HG03354 (cell line): ENCODE results near the gene CDKN1A.
"Not testable (repeated sequence)": the region's sequence is repeated elsewhere in the genome, so short reads cannot be mapped to it uniquely, and the experiment has no call there.

Source experiments
- ATAC-seq: cut with Tn5 transposase; IDR thresholded peaks from one replicate; pipeline ENCODE4 v1.9.1; 2021; ENCODE audit warnings: mild to moderate bottlenecking; ENCODE audit not compliant: unreplicated experiment, poor library complexity, severe bottlenecking

The CDKN1A gene

DNA sequence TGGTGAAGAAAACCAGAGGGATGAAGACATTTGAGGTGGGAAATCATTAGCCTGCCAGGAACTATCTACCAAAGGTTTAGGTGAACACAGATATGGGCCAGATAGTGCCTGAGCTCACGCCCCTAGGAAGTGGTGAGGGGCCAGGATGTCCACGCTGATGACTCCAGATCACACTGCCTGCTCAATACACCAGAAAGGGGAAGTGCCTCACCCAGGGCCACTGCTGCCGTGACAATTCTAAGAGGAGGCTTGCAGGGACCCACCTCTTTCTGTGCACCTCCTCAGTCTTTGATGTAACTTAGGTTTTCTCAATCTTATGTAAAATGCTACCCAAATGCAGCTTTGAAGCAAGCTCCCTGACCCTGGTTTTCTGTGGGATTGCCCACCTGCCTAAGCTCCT lies 13.7 kb downstream of the CDKN1A start:
- peak; percentile 63 for ATAC-seq

DNA sequence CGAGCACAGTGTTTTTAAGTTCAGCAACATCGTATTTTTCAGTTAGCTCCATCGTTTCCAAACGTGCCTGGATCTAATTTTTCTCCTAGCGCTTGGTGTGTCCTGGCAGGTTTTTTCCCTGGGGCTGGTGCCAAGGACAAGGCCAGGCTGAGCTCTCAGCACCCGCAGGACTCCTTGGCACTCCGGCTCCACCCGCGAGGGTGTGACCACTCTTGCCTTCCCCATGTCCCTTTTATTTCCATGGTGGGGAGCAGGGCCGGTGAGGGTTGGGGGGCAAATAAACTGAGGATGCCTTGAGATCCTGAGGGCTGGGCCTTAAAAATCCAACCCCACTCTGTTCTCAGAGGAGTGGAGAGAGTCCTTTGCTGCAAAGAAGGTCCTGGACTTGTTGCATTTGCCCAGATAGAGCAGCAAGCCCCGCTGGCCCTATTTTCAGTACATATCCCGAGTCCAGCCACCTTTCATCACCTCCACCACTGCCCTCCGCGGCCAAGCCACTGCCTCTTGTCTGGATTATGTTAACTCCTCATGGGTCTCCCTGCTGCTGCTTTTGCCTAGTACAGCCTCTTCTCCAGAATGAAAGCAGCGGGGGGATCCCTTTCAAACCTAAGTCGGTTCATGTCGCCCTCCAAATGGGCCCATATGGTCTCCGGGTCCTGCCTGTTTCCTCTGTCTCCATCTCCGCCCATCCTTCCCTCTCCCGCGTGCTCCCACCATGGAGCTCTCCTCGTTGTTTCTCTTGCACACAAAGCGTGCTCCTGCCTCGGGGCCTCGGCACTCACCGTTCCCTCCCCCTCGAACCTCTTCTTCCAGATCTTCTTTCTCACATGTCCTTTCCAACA lies 14.6 kb downstream of the CDKN1A start:
- ATAC-seq, result no peak

DNA sequence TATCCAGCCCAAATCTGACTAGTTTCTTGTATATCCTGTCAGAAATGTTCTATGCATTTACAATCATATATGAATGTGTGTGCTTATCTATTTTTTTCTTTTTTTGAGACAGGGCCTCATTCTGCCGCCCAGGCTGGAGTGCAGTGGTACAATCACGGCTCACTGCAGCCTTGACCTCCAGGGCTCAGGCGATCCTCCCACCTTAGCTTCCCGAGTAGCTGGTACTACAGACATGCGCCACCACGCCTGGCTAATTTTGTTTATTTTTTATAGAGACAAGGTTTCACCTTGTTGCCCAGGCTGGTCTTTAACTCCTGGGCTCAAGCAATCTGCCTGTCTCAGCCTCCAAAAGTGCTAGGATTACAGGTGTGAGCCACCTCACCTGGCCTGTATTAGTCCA lies 16.1 kb downstream of the CDKN1A start:
- no peak for ATAC-seq

DNA sequence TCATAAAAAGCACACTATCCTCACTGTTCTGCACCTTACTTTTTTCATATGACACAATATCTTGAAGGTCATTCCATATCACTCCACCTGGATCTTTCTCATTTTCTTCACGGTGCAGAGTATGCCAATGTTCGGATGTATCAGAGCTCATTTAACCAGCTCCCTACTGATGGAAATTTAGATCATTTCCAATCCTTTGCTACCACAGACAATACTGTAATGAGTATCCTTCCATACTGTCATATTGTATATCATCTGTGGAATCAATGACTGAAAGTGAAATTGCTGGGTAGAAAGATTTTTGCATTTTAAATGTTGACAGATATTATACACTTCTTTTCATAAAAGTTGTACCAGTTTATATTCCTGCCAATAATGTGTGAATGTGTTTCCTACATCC lies 16.9 kb downstream of the CDKN1A start:
- ATAC-seq, result no peak

DNA sequence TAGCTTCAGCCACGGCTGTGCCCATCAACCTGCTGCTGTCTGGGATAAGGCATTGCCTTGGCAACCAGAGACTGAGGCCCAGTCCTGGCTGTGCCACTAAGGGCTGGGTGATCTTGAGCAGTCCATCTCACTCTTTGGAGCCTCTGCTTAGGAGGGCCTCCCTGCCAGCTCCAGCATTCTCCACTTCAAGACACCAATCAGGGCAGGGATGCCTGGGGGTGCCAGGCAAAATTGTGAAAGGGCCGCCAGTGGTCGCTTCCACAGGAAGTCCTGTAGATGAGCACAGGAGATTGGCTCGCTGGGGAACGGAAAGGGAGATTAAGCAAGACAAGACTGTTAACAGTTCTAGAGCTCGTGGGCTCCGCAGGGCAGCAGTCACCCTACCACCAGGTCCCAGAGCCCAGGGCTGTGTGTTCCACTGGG lies 19.0 kb downstream of the CDKN1A start, which contains the start of gene RAB44:
Gene RAB44 (plus strand): TSS at position 346 of the 423 bp plus-strand sequence. CDS start 6,410 bp downstream, outside the sequence.
- ATAC-seq, result no peak

DNA sequence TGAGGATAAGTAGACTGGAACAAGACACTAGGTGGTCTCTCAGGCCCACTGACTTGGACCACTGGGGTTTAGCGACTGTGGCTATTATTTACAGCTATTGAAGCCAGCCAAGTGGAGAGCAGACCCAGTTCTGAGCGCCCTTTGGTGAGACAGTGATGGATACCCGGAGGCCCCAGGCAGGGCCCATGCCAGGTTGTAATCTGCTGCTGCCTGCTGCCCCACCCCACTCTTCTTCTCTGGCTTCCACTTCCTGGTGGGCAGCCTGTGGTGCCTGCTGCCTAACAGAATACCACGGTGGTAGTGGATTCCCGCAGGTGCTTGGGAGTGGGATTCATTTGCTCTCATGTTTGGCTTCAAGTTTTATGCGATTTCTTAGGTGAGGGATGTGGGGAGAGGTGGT lies 19.7 kb downstream of the CDKN1A start:
- ATAC-seq, result no peak

DNA sequence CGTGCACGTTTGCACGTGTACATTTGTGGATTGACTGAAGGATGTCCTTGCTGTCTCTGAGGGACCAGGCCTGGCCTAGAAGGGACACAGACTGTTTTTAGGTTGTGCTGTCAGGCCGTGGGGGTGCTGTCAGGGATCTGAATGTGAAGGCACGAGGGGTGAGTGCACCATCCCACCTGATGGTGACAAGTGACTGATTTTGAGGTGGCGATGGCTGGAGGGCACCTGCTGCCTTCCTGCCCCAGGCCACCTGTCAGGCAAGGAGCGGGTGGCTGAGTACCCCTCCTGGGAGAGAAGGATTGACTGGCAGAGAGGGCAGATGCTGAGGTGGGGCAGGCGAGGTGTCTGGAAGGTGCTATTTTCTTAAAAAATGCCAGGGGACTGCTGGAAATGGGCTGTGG lies 20.4 kb downstream of the CDKN1A start:
- no peak for ATAC-seq

DNA sequence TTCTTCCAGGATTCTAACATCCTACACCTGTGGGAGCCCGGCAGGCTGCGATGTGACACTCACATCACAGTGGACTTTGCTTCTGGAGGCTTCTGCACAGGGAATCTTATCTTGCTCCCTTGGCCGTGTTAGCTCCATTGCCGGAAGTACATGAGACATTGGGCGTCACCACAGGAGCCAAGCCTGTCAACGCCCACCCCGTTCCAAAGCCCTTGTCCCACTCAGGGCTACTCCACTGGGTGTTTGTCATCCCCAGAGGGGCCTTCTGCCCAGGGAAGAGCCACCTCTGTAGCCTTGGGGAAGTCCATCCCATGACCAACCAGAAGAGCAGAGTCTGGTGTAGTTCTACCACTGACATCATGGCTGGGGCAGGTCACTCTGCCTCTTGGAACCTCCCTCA lies 20.8 kb downstream of the CDKN1A start:
- no peak for ATAC-seq

DNA sequence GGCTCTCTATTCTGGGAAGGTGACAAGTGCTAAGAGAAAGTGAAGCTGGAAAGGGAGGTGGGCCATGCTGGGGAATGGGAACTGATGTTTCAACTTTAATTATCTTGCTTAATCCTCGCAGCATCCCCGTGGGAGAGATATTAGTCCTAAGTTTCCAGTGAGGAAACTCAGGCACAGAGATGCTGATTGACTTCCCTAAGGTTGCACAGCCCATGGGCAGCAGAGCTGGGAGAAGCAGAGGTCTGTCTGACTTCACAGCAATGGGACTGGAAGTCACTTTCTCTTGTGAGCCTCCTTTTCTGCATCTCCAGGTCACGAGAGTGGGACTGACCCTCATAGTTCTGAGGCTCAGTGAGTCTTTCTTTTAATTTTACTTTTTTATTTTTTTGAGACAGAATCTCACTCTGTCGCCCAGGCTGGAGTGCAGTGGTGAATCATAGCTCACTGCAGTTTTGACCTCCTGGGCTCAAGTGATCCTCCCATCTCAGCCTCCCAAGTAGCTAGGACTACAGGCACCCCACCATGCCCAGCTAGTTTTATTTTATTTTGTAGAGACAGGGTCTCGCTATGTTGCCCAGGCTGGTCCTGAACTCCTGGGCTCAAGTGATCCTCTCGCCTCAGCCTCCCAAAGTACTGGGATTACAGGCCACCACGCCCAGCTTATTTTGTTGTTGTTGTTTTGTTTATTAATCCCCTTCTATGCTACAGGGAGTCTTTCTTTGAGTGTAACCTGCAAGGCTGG lies 21.7 kb downstream of the CDKN1A start:
- ATAC-seq, result no peak

DNA sequence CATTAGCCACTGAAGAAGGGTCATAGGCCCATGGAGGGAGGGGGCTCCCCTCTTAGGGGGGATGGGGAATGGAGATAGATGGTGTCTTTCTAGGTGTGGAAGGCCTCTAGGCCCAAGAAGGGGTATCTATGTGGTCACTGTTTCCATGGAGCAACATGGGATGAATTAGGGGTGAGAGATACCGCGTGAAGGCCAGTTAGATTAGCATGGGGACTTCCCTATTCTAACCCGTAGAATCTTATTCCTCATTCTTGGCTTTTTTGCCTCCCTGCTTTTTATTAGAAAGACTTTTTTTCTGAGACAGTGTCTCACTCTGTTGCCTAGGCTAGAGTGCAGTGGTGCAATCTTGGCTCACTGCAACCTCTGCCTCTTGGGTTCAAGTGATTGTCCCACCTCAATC lies 22.3 kb downstream of the CDKN1A start:
- ATAC-seq, result no peak

DNA sequence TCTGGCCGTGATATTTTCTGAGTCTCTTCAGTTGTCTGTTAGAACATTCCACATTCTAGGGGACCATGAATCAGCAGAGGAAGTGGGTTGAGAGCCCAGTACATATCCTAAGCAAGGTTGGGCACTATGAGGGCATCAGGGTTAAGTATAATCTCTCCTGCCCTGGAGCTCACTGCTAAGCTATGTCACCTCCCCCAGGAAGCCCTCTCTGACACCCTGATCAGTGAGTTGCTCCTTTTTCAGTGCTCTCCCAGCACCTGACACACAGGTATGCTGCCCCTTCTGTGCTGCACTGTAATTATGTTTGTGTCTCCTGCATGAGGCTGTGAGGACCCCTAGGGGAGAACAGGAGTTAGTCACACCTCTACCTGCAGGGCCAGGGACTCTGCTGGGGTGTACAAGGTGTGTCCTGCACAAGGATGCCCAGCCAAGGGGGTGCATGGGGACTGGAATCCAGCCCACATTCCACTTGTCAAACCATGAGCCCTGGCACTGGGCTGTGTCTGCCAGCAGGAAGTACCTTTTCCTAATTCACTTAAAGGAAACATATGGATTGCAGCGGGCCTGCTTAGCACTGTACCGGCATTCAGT lies 23.0 kb downstream of the CDKN1A start:
- no peak for ATAC-seq

DNA sequence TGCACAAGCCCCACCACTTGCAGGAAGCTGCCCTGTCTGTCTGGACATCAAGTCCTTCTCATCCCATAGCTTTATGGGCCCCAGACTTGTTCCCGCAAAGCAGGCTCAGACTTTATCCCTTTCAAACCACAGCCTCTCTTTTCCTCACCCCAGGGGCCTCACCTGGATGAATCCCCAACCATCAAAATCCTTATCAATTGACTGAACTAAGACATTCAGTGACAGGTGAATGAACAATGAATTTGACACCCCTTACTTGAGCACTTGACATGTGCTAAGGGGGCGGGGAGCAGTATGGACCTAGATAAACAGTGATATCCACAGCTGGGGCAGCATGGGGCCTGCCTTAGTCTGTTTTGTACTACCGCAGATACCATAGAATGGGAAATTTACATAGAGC lies 24.1 kb downstream of the CDKN1A start:
- ATAC-seq, result no peak

DNA sequence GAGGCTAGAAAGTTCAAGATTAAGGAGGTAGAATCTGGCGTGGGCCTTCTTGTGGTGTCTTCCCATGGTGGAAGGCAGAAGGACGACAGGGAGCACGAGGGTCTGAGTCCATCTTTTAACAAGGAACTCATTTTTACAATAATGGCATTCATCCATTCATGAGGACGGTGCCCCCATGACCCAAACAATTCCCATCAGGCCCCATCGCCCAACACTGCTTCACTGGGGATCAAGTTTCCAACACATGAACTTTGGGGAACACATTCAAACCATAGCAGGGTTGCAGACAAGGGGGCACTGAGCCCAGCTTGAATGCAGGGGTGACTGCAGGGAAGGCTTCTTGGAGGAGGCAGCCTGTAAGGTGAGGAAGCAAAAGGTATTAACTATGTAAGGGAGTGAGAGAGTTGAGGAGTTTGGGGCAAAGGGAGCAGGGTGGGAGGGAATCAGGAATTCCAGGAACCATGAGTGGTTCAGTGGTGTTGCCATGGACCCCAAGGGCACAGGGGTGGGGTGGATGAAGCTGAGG lies 24.6 kb downstream of the CDKN1A start:
- ATAC-seq, result no peak

DNA sequence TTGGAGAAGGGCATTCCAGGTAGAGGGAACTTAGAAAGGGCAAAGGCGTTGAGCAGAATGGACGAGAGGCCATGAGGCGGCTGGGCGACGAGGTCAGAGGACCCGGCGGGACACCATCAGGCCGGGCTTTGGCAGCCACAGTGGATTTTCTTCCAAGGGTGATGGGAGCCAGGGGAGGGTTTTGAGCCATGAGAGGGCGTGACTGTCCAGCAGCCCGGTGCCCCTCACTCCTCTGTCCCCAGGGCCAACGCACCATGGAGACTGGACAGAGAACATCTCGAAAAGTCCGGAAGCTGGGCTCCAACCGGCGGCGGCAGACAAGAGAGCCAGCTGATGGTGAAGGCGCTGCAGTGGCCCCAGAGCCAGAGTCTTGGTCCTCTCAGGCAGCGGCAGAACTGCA lies 25.5 kb downstream of the CDKN1A start:
- ATAC-seq, result no peak

DNA sequence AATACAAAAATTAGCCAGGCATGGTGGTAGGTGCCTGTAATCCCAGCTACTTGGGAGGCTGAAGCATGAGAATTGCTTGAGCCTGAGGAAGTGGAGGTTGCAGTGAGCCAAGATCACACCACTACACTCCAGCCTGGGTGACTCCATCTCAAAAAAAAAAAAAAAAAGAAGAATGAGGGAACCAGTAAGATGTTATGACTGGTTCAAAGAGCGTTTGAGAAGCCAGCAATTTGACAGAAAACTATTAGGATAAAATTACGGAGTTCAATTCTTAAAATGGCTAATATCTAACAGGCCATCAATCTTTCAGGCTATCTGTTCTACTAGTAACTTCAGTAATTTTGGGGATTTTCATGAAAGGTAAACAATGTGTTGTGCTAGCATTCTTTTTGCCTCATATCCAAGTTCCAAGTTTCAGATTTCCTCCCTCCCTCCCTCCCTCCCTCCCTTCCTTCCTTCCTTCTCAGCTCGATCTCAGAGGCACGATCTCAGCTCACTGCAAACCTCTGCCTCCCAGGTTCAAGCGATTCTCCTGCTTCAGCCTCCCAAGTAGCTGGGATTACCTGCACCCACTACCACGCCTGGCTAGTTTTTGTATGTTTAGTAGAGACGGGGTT lies 26.6 kb downstream of the CDKN1A start:
- not testable (repeated sequence) for ATAC-seq

DNA sequence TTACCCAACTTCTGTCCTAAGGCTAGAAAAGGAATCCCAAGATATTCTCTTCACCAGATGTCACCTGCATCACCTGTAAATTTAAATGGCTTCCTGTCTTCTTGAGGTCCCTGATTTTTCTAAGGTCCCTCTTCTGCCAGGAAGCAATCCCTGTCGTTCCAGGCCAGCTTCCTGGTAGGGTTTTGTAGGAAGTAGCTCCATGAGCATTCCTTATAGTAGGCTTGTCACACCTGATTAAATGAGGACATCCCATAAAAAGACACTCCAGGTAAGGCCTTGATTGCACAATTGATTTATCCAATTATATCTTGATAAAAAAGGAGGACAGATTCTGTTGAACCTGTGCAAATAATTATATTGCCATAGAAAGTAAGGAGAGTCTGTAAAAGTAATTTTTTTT lies 27.8 kb downstream of the CDKN1A start:
- ATAC-seq, result no peak

DNA sequence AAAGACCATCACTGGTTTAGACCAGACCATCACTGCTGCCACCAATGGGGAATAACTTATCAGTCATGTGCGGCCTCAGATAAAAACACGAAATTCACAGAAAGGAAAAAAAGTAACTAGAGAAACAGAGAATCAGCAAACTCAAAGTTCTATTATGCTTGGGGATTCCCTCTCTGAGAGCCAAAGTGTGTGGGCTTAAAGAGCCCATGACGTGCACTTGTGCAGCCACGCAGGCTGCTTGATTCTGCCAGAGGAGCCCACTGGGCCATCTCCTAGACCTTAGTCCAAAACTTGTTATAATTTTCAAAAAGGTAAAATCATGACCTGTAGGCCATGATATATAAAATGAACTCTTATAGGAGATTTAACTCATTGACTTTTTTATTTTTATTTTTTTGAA lies 34.3 kb downstream of the CDKN1A start:
- ATAC-seq, result no peak

DNA sequence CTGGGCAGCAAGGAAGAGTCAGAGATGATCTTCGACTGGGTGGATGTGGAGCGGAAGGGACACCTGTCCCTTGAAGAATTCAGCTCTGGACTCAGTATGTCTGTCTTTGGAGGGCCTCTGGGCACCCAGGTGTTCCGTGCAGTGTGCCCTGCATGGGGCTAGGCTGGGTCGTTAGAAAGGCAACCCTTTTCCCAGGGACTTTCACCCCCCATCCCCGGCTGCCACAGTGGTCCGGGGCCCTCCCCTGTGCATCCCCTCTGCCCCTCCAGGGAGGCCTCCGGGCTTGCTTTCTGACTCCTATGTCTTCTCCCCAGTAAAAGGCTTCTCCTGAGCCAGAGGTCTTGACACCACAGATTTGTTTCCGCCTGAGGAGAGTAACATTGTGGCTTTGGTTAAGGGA lies 35.3 kb downstream of the CDKN1A start:
- no peak for ATAC-seq

DNA sequence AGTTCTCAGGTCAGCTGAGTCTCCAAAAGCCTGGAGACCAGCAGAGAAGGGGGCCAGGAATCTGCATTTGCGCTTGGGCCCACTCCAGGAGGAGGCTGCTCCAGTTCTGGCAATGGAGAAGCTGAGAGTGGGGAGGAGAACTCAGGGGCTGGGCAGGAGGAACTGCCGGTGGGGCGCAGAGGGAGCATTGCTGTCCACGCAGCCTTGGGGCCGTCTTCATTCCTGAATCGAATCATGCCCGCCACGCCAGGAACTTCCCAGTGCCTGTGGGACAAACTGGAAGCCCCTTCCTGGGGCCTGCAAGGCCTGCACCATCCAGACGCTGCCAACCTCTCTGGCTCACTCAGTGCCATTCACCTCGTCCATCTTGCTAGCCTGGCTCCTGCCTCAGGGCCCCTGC lies 36.0 kb downstream of the CDKN1A start:
- no peak for ATAC-seq

DNA sequence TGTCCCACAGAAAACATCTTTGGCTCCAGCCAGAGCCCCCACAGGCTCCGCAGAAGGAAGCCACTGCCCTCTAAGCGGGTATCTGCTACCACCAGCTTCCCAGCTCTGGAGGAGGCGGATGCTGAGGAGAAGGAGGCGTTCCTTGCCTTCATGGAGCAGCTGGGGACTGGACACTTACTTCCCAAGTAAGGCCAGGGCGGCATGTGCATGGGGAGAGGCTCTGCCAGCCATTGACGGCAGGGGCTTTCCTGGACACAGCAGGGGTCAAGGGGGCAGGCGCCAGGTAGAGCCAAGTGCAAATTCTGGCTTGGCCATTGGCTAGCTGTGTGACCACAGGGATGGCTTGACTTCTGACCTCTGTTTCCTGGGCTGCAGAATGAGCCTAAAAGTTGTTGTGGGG lies 37.0 kb downstream of the CDKN1A start:
- ATAC-seq, result no peak
